Breast epithelium (tissue), 4 donors: ENCODE measurements around the gene DAPK1. TPM values are rescaled to one million over a fixed set of nuclear protein-coding genes. Genes with fewer than 3 reads are reported as not detected.

Experiments used
- DNase-seq, 2 donors: peaks; one replicate each; pipeline ENCODE4 v3.0.0-alpha.2; 2019; ENCODE audit warnings: low spot score in 2 of 2
- H3K27ac ChIP-seq, 2 donors: fragments of 200-600 bp; sonication (generic) in 1 of 2; one replicate each; pipeline ENCODE4 v1.5.1; 2016 to 2019; ENCODE audit warnings: mild to moderate bottlenecking in 1 of 2
- H3K27me3 ChIP-seq, 2 donors: fragments of 200-600 bp; sonication (generic) in 1 of 2; one replicate each; pipeline versions ENCODE4 v1.5.1 to v1.6.0; 2017 to 2019; ENCODE audit warnings: control low read depth in 1 of 2, mild to moderate bottlenecking in 1 of 2
- H3K36me3 ChIP-seq: fragments of 200-600 bp; one replicate; pipeline ENCODE4 v1.5.1; 2019
- H3K4me1 ChIP-seq, 2 donors: fragments of 200-600 bp; sonication (generic); one replicate each; pipeline ENCODE4 v1.5.1; 2016 to 2019; ENCODE audit warnings: control low read depth in 1 of 2
- H3K4me3 ChIP-seq, 3 donors: fragments of 200-600 bp; sonication (generic); 1 replicate in 2 of 3; 2 replicates in 1 of 3; pipeline ENCODE4 v1.5.1; 2016 to 2019; ENCODE audit warnings: mild to moderate bottlenecking in 3 of 3, moderate library complexity in 2 of 3
- H3K9me3 ChIP-seq, 2 donors: fragments of 200-600 bp; sonication (generic) in 1 of 2; one replicate each; pipeline ENCODE4 v1.5.1; 2016 to 2019; ENCODE audit warnings: control low read depth in 1 of 2
- POLR2A ChIP-seq: fragments of 450-650 bp; IDR thresholded peaks from one replicate; pipeline ENCODE4 v1.6.1; 2016; ENCODE audit warnings: antibody characterized with exemption, mild to moderate bottlenecking, moderate library complexity
- POLR2AphosphoS5 ChIP-seq, 3 donors: sonication (generic); formaldehyde crosslinking; IDR thresholded peaks; one replicate each; pipeline ENCODE4 v1.6.1; 2017; ENCODE audit warnings: antibody characterized with exemption in 3 of 3
- intact Hi-C: fragments of 100-400 bp; cut with DNase I; formaldehyde crosslinking; loops from one replicate; pipeline ENCODE4 v1.15.1; 2023; ENCODE audit warnings: low total_unique reads
- total RNA-seq, 3 donors: library from RNA; depleted of rRNA; stranded (reverse); fragments of >200 nt; gene quantifications; one replicate each; pipeline ENCODE4 v1.1.0, GENCODE V29; 2016
- TF ChIP-seq, protein P1 (sequence below), 3 donors: fragments of 450-650 bp; IDR thresholded peaks; one replicate each; pipeline ENCODE4 v1.5.1; 2016 to 2017; ENCODE audit warnings: antibody characterized with exemption in 3 of 3, mild to moderate bottlenecking in 3 of 3, moderate library complexity in 3 of 3

DAPK1 gene
- total RNA-seq, 3 donors from 2014 or later = 14.7 to 42.6 (median 34.5) TPM

DNA sequence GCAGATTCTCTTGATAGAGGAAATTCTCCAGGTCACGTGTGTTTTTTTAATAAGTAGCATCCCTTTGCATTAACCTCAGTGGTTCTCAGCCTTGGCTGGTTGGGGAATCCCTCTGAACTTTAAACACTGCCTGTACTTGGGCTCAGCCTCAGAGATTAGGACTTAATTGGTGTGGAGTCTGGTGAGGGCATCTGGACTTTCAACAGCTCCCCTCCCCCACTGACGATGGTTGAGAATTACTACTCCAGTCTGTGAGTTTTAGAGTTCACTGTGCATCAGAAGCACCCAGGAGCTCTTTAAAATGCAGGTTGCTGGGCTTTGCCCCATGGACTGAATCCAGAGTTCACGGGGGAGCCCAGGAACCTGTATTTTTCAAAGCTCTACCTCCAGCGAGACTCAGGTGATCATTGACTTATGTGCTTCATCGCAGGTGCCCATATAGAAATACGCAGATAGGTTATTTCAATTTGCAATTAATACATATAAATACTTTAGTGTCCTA is 71.4 kb downstream of the DAPK1 start:
- no peak overlapping the region for H3K27ac ChIP-seq
- no peak for DNase-seq
- TF ChIP-seq POLR2AphosphoS5 (IDR thresholded peaks at IDR 0.05) = no peak
- TF ChIP-seq POLR2A = no peak
- TF ChIP-seq, protein P1, sequence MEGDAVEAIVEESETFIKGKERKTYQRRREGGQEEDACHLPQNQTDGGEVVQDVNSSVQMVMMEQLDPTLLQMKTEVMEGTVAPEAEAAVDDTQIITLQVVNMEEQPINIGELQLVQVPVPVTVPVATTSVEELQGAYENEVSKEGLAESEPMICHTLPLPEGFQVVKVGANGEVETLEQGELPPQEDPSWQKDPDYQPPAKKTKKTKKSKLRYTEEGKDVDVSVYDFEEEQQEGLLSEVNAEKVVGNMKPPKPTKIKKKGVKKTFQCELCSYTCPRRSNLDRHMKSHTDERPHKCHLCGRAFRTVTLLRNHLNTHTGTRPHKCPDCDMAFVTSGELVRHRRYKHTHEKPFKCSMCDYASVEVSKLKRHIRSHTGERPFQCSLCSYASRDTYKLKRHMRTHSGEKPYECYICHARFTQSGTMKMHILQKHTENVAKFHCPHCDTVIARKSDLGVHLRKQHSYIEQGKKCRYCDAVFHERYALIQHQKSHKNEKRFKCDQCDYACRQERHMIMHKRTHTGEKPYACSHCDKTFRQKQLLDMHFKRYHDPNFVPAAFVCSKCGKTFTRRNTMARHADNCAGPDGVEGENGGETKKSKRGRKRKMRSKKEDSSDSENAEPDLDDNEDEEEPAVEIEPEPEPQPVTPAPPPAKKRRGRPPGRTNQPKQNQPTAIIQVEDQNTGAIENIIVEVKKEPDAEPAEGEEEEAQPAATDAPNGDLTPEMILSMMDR (IDR thresholded peaks at IDR 0.05) = no peak
- no peaks in the 10 kb centered on the region for H3K9me3 ChIP-seq
- no peaks in the 10 kb centered on the region for H3K4me1 ChIP-seq
- intact Hi-C loops = no loop called here
- H3K4me3 ChIP-seq = no peak overlapping the region
- no peaks in the 10 kb centered on the region for H3K27me3 ChIP-seq
- H3K36me3 ChIP-seq = no peaks in the 10 kb centered on the region

DNA sequence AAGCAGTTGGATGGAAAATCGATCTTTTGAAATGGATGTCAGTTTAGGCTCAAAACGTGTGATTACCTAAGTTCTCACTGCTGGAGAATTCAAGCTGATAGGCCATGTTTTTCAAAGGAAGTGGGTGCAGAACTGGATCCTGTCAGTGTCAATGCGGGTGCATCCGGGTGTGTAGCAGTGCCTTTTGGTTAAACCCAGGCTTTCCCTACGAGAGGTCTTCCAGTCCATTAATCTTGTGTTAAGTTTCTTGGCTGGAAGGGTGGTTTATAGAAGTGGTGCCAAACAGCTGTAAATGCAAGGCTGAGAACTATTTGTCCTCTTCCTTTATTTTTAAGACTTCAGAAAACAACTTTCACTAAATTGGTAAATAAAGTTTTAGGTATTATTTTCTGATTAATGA is 71.9 kb downstream of the DAPK1 start:
- Histone ChIP-seq H3K4me3 (no peak overlapping the region), H3K9me3 (no peaks in the 10 kb centered on the region), H3K27me3 (no peaks in the 10 kb centered on the region), H3K27ac (peak overlapping the region in 1 of 2 donors; percentile 14), H3K4me1 (no peaks in the 10 kb centered on the region), H3K36me3 (no peaks in the 10 kb centered on the region)
- intact Hi-C loops = no loop called here
- no peak for DNase-seq
- TF ChIP-seq, protein P1 (IDR thresholded peaks at IDR 0.05) = no peak
- no peak for TF ChIP-seq POLR2AphosphoS5 (IDR thresholded peaks at IDR 0.05)

DNA sequence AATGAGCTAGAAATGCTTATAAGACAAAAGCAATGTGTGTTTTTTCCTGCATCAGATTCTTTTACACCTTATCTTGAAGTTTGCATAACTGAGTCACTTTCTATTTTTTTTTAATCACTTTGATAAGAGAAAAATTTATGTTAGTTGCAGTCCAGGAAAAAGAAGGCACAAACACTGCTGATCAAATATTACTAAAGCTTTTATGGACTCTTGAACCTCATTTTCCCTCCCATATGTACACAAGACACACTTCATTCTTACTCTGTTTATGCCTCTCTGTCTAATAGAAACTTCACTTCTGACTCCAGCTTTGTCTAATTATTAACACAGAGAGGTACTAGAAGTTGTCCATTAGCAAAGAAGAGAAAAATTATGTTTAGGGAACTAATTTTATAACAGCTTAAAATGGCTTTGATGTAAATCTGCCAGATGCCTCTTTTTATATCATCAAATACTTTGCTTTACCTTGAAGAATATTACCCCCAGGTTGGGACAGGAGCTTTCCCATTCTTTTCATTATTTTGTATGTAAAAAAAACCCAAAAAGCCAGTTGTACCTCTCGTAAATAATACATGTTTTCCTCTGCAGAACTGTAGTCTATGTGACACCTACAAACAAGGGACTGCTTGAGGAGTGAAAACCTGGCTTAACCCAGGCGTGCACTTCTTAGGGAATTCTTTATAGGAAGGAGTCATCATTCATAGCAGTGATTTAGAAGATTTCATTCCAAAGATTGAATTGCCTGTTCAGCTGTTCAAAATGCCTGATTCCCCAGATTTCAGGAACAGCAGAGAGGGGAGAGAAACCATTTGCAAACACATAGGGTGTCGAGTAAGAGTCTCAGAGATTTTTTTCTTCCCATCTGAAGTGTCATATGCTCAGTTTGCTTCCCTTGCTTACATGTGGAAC is 72.6 kb downstream of the DAPK1 start:
- TF ChIP-seq POLR2AphosphoS5 (IDR thresholded peaks at IDR 0.05) (no peak), POLR2A (no peak)
- TF ChIP-seq, protein P1 (IDR thresholded peaks at IDR 0.05) = no peak
- H3K36me3 ChIP-seq = no peaks in the 10 kb centered on the region
- no peaks in the 10 kb centered on the region for H3K9me3 ChIP-seq
- H3K27ac ChIP-seq = peak overlapping the region; percentile 1 to 14
- H3K4me3 ChIP-seq = no peak overlapping the region
- intact Hi-C loops = no loop called here
- H3K4me1 ChIP-seq = no peaks in the 10 kb centered on the region
- no peaks in the 10 kb centered on the region for H3K27me3 ChIP-seq
- DNase-seq = no peak

DNA sequence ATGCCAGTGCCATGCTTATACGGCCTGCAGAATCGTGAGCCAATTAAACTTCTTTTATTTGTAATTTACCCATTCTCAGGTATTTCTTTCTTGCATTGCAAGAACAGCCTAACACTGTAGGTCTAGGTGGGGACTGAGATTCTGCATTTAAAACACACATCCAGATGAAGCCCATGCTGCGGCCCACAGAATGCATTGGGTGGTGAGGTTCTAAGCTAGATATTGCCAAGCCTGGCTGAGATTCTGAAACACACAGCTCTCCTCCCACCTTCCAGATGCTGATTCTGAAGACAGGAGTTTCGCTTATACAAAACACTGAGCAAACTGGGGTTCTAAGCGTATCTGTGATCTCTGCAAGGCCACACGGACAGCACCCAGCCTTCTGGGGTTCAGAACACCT is 75.1 kb downstream of the DAPK1 start:
- TF ChIP-seq POLR2AphosphoS5 (IDR thresholded peaks at IDR 0.05) (no peak), POLR2A (no peak)
- TF ChIP-seq, protein P1 (IDR thresholded peaks at IDR 0.05) = no peak
- Histone ChIP-seq H3K36me3 (no peaks in the 10 kb centered on the region), H3K27me3 (no peaks in the 10 kb centered on the region), H3K4me3 (no peak overlapping the region), H3K27ac (no peak overlapping the region), H3K9me3 (no peaks in the 10 kb centered on the region), H3K4me1 (no peaks in the 10 kb centered on the region)
- DNase-seq = no peak
- intact Hi-C loops = no loop called here

DNA sequence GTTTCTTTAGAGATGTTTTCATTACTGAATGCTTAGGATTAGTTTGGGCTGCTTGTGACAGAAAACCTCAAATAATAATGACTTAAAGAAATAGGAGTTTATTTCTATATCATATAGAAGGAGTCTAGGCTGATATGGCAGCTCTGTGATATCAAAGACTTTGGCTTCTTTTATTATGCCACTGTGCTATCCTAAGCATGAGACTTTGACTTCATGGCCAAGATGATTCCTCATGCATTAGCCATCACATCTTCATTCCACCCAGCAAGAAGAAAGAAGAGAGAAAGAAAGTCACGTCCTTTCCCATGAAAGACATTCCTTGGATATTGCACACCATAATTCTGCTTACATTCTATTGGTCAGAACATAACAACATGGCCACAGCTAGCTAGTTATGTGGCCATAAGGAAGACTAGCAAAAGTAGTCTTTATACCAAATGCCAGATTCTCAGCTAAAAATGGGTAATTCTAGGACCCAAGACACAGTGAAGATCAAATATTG is 76.2 kb downstream of the DAPK1 start:
- DNase-seq = no peak
- Histone ChIP-seq H3K4me3 (no peak overlapping the region), H3K4me1 (no peaks in the 10 kb centered on the region), H3K27ac (no peak overlapping the region), H3K9me3 (no peaks in the 10 kb centered on the region), H3K27me3 (no peaks in the 10 kb centered on the region), H3K36me3 (no peaks in the 10 kb centered on the region)
- intact Hi-C loops = no loop called here
- no peak for TF ChIP-seq POLR2A
- TF ChIP-seq, protein P1 (IDR thresholded peaks at IDR 0.05) = no peak
- no peak for TF ChIP-seq POLR2AphosphoS5 (IDR thresholded peaks at IDR 0.05)
